Globus pallidus (tissue), 1 donor: ENCODE data around the gene LYPD6.

Source experiments
- DNase-seq: peaks from one replicate; pipeline ENCODE4 v3.0.0-alpha.2; 2015; ENCODE audit warnings: low spot score

LYPD6 gene

GRCh38 chr2:149513461-149513860 lies 183.1 kb downstream of the LYPD6 start:
- DNase-seq: no peak
